ENCODE data around the gene CSF3. TPM values are rescaled to one million over a fixed set of nuclear protein-coding genes. Genes with fewer than 3 reads are reported as not detected.
A peak's percentile ranks its signal among the peaks of the same experiment; 100 is the strongest.

Gene CSF3
- total RNA-seq, 2 donors from 2014 or later: not detected

DNA sequence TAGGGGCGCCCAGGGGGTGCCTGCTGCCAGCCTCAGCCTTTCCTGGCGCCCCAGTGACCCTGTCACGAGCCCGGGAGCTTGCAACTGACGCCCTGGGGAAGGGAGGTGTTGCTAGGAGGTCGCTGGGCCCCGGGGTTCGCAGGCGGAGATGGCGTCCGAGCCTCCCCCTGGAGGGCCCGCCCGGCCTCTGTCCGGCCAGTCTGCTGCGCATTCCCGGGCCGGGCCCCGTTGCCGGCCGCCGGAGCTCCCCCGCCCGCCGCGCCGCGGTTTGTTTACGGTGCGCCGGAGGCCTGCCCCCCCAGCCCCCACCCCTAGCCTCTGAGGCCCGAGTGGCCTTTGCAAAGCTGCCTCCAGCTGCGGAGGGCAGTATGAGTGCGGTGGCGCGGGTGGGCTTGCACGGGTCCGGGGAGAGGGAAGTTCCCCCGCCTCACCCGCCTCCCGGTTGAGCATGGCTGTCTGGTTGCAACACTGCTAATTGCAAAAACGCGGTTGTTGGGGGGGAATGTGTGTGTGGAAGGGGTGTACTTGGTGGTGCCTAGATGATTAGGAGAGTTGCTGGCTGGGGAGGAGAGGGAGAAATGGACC is 48.0 kb downstream of the CSF3 start:
- no peak for DNase-seq (ENCODE audit: low spot score in 2 of 2)

DNA sequence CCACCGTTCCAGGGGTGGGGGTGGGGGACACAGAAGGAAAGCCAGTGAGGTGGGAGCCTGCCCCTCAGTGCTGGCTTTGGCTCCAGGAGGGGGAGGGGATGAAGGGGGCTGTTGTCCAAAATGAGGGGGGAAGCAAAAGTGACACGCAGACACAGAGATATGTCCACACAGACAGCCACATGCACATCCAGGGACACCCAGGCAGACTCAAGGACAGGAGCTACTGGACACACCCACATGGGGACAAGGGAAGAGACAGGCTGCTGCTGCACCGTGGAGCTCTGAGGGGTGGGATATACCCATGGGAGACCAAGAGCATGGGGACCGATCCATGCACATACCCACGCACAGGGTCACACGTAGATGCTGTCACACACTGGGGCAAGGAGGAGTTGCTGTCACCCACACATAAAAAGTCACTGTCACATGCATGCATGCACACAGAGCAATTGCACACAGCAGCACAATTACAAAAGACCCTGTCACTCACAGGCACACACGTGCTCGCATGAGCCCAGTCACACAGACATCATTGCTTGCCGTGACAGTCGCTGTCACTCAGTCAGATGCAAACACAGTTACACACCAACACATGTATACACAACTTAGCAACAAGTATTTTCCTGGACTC is 48.8 kb downstream of the CSF3 start:
- peaks cover 0 to 4% of the 10 kb centered on the region in 2 donors for H3K9me3 Mint-ChIP-seq
- H3K27ac Mint-ChIP-seq: peak overlapping the region in 1 of 2 donors; percentile 40
- no peak for DNase-seq (ENCODE audit: low spot score in 2 of 2)
- ATAC-seq: peak; percentile 14 to 22
- no peaks in the 10 kb centered on the region for H3K36me3 Mint-ChIP-seq

More for the DNA sequence above, 48.0 kb downstream of the CSF3 start:
- Mint-ChIP-seq H3K36me3 (no peaks in the 10 kb centered on the region), H3K27ac (peak overlapping the region in 1 of 2 donors; percentile 40), H3K9me3 (peaks cover 0 to 4% of the 10 kb centered on the region in 2 donors)
- peak; percentile 34 to 46 for ATAC-seq

DNA sequence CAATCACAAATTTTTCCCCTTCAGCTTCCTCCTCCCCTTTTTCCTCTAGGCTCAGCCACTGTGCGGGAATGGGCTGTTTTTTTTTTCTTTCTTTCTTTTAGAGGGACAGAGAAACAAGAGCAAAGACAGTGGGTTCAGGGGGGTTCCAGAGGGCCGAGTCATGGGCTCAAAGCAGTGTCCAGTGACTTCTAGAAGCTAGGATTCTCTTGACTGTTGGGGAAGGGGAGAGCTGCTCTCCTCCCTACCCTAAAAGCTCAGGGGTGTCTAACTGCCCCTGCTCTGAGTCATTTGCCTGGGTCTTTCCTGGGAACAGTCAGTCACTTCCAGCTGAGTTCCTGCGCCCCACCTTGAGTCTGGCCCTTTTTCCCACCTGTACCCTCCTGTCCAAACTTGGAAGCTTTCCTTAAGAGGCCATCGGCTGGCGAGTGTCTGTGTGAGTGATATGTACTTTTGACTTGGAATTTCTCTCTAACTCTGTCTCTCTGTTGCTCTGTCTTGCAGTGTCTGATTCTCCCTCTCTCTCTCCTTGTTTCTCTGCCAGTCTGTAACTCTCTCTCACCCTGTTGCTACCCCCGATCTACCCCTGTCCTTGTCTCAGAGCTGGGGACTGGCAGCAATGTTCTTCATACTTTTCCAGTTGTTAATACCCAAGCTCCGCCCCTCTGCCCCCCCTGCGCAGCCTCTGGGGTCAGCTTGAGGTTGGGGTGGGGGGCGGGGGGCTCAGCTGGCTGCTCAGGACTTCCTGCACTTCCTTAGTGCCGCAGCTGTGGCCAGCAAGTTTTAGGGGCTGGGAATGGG is 49.9 kb downstream of the CSF3 start:
- DNase-seq (ENCODE audit: low spot score in 2 of 2): no peak
- H3K36me3 Mint-ChIP-seq: no peaks in the 10 kb centered on the region
- H3K9me3 Mint-ChIP-seq: peaks cover 0 to 4% of the 10 kb centered on the region in 2 donors
- no peak for ATAC-seq
- peak overlapping the region in 1 of 2 donors; percentile 19 for H3K27ac Mint-ChIP-seq

DNA sequence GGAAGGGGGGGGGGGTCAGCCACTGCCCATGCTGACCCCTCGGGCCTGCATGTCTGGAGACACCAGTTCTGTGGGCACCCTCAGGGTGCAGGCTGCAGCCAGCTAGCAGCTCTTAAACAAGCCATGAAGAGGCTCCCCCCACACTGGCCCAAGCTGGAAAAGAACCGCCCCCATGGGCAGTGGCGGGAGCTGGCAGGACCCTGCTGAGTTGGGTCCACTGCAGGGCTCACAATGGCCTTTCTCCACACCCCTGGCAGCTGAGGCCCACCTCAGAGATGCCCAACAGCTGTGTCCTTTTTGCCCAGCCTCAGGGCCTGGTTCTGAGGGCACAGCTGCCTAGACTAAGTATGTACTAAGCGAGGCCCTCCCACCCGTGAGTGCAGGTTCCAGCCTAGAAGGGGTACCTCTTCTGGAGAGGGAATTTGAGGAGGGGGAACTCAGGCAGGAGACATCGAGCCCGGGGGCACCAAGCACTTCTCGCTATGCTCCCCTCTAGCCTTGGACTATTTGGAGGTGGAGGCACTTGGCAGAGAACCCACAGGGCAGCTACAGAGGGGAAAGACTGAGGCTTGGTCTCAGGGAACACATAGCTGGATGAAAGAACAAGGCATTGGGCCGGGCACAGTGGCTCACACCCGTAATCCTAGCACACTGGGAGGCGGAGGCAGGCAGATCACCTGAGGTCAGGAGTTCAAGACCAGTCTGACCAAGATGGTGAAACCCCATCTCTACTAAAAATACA is 50.7 kb downstream of the CSF3 start:
- peaks cover 0 to 4% of the 10 kb centered on the region in 2 donors for H3K9me3 Mint-ChIP-seq
- ATAC-seq: no peak
- no peak for DNase-seq (ENCODE audit: low spot score in 2 of 2)
- no peak overlapping the region for H3K27ac Mint-ChIP-seq
- H3K36me3 Mint-ChIP-seq: no peaks in the 10 kb centered on the region

Other genes with a start within 250 kb of the CSF3 start
- gene IKZF3, start 151.1 kb upstream of the CSF3 start, total RNA-seq: 10 to 100 TPM; 37.6 to 60.8 TPM
- gene ZPBP2, start 147.2 kb upstream of the CSF3 start, total RNA-seq: not detected
- 10 to 100 TPM; 33.2 to 49.8 TPM for gene GSDMB, start 96.8 kb upstream of the CSF3 start, total RNA-seq
- 10 to 100 TPM; 52.6 to 76.6 TPM for gene ORMDL3, start 87.8 kb upstream of the CSF3 start, total RNA-seq
- not detected for gene LRRC3C, start 87.7 kb upstream of the CSF3 start, total RNA-seq
- 1 to 10 TPM in 1 of 2 donors, under 1 TPM in 1; 0.50 to 1.1 TPM for gene GSDMA, start 52.4 kb upstream of the CSF3 start, total RNA-seq
- 100 to 1,000 TPM in 1 of 2 donors, 10 to 100 TPM in 1; 89.7 to 136 TPM for gene PSMD3, start 34.6 kb upstream of the CSF3 start, total RNA-seq
- 100 to 1,000 TPM; 106 to 133 TPM for gene MED24, start 39.0 kb downstream of the CSF3 start, total RNA-seq
- 10 to 100 TPM; 14.5 to 19.3 TPM for gene THRA, start 47.5 kb downstream of the CSF3 start, total RNA-seq
- gene NR1D1, start 85.1 kb downstream of the CSF3 start, total RNA-seq: 10 to 100 TPM in 1 of 2 donors, 1 to 10 TPM in 1; 4.8 to 26.7 TPM
- 100 to 1,000 TPM in 1 of 2 donors, 10 to 100 TPM in 1; 83.4 to 140 TPM for gene MSL1, start 106.5 kb downstream of the CSF3 start, total RNA-seq
- gene CASC3, start 125.1 kb downstream of the CSF3 start, total RNA-seq: 100 to 1,000 TPM; 104 to 212 TPM
- gene RAPGEFL1, start 162.0 kb downstream of the CSF3 start, total RNA-seq: 1 to 10 TPM; 5.3 to 7.1 TPM
- 10 to 100 TPM; 25.7 to 26.4 TPM for gene WIPF2, start 203.9 kb downstream of the CSF3 start, total RNA-seq

Measured in activated naive CD4-positive, alpha-beta T cell treated with anti-CD3 and anti-CD28 coated beads, Interleukin-2, amount 50 U/mL, for 72 hours (primary cell).